ENCODE measurements around the gene NAXE.

NAXE gene

DNA sequence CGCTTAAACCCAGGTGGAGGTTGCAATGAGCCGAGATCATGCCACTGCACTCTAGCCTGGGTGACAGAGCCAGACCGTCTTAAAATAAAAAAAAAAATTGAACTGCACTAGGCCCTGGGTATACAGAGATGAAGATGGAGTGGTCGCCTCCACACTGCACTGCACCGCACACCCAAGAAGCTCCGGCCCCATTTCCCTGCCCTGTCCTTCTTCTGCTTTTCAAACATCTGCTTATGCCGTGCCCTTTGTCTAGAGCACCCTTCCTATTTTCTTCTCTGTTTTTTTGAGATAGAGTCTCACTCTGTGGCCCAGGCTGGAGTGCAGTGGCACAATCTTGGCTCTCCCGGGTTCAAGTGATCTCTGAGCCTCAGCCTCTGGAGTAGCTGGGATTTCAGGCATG, 36.6 kb upstream of the NAXE start:
- TF ChIP-seq, protein P1, sequence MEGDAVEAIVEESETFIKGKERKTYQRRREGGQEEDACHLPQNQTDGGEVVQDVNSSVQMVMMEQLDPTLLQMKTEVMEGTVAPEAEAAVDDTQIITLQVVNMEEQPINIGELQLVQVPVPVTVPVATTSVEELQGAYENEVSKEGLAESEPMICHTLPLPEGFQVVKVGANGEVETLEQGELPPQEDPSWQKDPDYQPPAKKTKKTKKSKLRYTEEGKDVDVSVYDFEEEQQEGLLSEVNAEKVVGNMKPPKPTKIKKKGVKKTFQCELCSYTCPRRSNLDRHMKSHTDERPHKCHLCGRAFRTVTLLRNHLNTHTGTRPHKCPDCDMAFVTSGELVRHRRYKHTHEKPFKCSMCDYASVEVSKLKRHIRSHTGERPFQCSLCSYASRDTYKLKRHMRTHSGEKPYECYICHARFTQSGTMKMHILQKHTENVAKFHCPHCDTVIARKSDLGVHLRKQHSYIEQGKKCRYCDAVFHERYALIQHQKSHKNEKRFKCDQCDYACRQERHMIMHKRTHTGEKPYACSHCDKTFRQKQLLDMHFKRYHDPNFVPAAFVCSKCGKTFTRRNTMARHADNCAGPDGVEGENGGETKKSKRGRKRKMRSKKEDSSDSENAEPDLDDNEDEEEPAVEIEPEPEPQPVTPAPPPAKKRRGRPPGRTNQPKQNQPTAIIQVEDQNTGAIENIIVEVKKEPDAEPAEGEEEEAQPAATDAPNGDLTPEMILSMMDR (conservative IDR thresholded peaks at IDR 0.05; ENCODE audit: low read depth, low read length) = no peak
- H3K4me3 ChIP-seq (ENCODE audit: low read depth, low read length) = no peak overlapping the region
- DNase-seq (ENCODE audit: low read depth) = no peak

DNA sequence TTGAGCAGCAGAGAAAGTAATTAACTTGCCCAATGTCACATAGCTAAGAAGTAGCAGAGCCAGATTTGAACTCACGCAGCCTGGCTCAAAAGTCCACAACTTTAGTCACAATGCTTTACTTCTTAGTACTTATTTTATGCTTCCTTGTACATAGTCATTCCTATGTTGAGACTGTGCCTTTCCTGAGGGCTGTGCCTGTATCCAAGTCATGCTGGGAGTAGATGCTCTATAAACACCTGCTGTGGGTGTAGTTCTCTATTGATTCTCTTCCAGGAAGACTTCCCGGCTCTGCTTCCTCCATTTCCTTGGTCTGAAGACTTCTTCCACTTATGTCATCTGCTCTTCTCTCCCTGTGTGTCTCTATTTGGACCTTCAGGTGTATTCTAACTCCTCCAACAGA, 35.9 kb upstream of the NAXE start:
- DNase-seq (ENCODE audit: low read depth) = no peak
- TF ChIP-seq, protein P1 (conservative IDR thresholded peaks at IDR 0.05; ENCODE audit: low read depth, low read length) = no peak
- no peak overlapping the region for H3K4me3 ChIP-seq (ENCODE audit: low read depth, low read length)

DNA sequence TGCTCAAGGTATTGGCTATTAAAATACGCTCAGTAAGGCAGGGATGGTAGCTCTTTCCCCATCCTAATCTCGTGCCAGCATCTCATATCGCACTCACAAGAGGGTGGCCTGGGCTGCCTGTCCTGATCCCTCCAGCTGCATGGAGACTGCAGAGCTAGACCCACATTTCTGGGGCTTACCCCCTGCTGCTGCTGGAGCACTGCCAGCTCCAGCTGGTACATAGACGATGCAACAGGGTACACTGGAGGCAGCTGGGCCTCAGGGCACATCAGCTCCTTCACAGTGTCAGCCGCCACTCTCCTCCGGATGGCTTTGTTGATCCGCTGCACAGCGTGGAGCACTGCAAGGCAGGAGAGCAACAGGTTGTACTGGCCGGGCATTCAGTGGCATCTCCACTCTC, 35.2 kb upstream of the NAXE start:
- DNase-seq (ENCODE audit: low read depth) = no peak
- H3K4me3 ChIP-seq (ENCODE audit: low read depth, low read length) = no peak overlapping the region

DNA sequence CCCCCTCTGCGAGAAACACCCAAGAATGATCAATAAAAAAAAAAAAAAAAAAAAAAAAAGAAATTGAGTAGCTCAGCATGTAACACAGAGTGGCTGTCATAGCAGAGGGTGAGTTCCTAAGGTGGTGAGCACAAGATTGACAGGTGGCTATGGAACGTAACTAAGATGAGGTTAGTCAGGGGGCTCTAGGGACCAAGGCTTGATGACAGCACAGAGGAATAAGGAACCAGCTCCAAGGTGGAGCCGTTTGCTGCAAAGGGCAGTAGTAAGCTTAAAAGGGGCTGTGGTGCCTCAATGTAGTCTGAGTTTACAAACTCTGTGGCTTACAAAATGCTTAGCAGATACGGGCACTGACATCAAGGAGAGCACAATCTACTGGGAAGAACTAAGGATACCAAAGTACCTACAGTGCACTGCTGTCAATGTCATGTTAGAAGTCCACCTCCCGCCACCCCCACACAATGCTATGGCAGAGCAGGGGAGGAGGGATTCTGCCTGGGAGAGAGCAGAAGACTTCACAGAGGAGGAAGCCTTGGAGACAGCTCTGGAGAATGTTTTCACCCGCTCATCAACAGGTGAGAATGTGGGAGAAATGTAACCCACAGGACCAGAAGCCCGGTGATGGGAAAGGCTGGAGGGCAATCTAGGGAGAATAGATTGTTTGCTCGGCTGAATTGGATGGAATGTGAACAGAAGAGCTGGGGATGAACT, 32.3 kb upstream of the NAXE start:
- no peak for DNase-seq (ENCODE audit: low read depth)
- no peak overlapping the region for H3K4me3 ChIP-seq (ENCODE audit: low read depth, low read length)
- TF ChIP-seq, protein P1 (conservative IDR thresholded peaks at IDR 0.05; ENCODE audit: low read depth, low read length) = no peak

More for the DNA sequence above, 35.2 kb upstream of the NAXE start:
- TF ChIP-seq, protein P1 (conservative IDR thresholded peaks at IDR 0.05; ENCODE audit: low read depth, low read length) = no peak

DNA sequence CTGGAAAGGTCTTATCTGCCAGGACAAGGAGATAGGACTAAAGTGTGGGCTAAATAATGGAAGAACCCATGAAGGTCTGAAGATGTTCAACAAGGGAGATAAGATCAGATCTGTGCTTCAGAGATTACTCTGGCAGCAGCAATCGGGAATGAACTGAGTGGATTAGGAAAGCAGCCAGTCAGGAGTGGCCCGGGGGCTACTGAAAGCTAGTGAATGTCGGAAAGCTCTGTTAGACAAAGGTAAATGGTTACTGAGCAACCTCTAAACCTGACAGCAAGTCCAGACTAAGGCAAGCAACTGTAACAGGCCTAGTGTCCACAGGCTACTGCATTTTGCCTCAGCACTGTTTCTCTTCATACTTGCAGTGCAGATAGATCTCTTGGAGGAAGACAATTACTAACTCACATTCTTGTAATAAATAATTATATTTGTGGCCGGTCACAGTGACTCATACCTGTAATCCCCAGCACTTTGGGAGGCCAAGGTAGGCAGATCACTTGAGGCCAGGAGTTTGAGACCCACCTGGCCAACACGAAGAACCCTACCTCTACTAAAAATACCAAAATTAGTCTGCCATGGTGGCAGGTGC, 31.7 kb upstream of the NAXE start:
- DNase-seq (ENCODE audit: low read depth) = no peak
- TF ChIP-seq, protein P1 (conservative IDR thresholded peaks at IDR 0.05; ENCODE audit: low read depth, low read length) = no peak
- no peak overlapping the region for H3K4me3 ChIP-seq (ENCODE audit: low read depth, low read length)

DNA sequence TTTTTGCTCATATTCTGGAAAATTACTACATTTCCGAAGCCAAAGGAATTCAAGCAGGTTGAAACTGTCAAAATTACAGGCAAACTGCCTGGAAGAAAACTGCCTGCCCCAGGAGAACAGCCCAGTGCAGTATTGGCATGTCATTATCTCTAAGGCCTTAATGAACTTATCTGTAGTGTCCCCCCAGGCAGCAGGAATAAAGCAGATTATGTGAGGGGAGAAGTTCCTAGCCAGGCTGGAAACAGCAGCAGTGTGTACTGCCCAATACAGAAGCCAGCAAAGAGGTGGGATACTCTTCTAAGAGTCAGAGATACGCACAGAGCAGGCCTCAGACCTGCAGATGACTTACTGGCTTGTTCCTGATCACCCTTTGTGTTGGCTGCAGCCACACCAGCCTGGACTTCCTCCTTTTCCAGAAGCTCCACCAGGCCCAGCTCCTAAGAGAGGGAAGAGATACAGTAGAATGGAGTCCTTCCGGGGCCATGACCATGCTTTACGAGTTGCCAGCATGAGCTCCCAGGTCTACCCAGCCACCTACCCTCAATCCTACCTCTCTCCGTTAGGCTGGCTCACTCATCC, 30.9 kb upstream of the NAXE start:
- TF ChIP-seq, protein P1 (conservative IDR thresholded peaks at IDR 0.05; ENCODE audit: low read depth, low read length) = no peak
- no peak overlapping the region for H3K4me3 ChIP-seq (ENCODE audit: low read depth, low read length)
- no peak for DNase-seq (ENCODE audit: low read depth)

All from choroid plexus epithelial cell (primary cell).